ENCODE results near the gene EEIG1. TPM values are rescaled to one million over a fixed set of nuclear protein-coding genes. Genes with fewer than 3 reads are reported as not detected.

Gene EEIG1
- total and polyA plus RNA-seq, 10 of the 15 experiments (the other 5 are each of a cell fraction or from before 2014, with no cell fraction given), result 1.2 to 75.9 (median 9.0) TPM

GRCh38 chr9:127947841-127948710 lies 32.7 kb downstream of the EEIG1 start (continued):
- no peak for TF ChIP-seq ZBTB33 (IDR thresholded peaks at IDR 0.05)
- no peak for TF ChIP-seq POU2F2 (IDR thresholded peaks at IDR 0.05; ENCODE audit: borderline replicate concordance, low read depth, low read length)
- no peak for TF ChIP-seq CREB1 (IDR thresholded peaks at IDR 0.05; ENCODE audit: low read depth)
- TF ChIP-seq SREBF2 (IDR thresholded peaks at IDR 0.05; ENCODE audit: low read length), result no peak
- TF ChIP-seq LARP7 (IDR thresholded peaks at IDR 0.05), result no peak
- no peak for TF ChIP-seq PAX5 (IDR thresholded peaks at IDR 0.05; ENCODE audit: borderline replicate concordance, low read depth, low read length)

- intact Hi-C loops (cut with micrococcal nuclease; ENCODE audit: unreplicated experiment), result no loop called here
- no peak overlapping the region for H3K4me3 ChIP-seq
- H3K9ac ChIP-seq (ENCODE audit: control insufficient read depth, insufficient read depth, low read length), result no peak overlapping the region
- H3K9me3 ChIP-seq (replicated peaks; ENCODE audit: control insufficient read depth, insufficient read depth, low read length), result no peaks in the 10 kb centered on the region
- no peaks in the 10 kb centered on the region for H4K20me1 ChIP-seq (ENCODE audit: control insufficient read depth, insufficient read depth)
- TF ChIP-seq RUNX3 (IDR thresholded peaks at IDR 0.05; ENCODE audit: low read length), result no peak
- TF ChIP-seq RAD51 (IDR thresholded peaks at IDR 0.05), result peak; percentile 88
- TF ChIP-seq BHLHE40 (IDR thresholded peaks at IDR 0.05; ENCODE audit: borderline replicate concordance in 1 of 2, low read depth in 2 of 2, low read length in 1 of 2), result peak in 1 of 2 experiments; percentile 61; a peak in 2 of 4 replicates
- TF ChIP-seq USF1 (IDR thresholded peaks at IDR 0.05; ENCODE audit: borderline replicate concordance, extremely low read length, insufficient read depth, low read depth, low read length), result peak; percentile 46
- no peak for TF ChIP-seq GATAD2B (conservative IDR thresholded peaks at IDR 0.05; ENCODE audit: low read depth)
- no peak for TF ChIP-seq MXI1 (IDR thresholded peaks at IDR 0.05; ENCODE audit: low read depth, low read length)
- peaks cover 7% of the 10 kb centered on the region for H3K4me1 ChIP-seq (ENCODE audit: control insufficient read depth, insufficient read depth, low read length)
- H3K79me2 ChIP-seq (ENCODE audit: control insufficient read depth, insufficient read depth, low read length), result no peaks in the 10 kb centered on the region
- in situ Hi-C loops (cut with MboI), result no loop called here
- H3K4me2 ChIP-seq (ENCODE audit: control insufficient read depth, insufficient read depth), result no peak overlapping the region
- no peaks in the 10 kb centered on the region for H3K27me3 ChIP-seq (replicated peaks in 1 of 2; ENCODE audit: control insufficient read depth in 2 of 2, insufficient read depth in 2 of 2, low read length in 1 of 2)
- FAIRE-seq, result no peak
- ChIA-PET CTCF (interaction anchor here (2.0 to 13.8 kb wide), 2 partner anchors 11 to 86 kb away, joined by 5 to 332 read pairs; no protein-coding TSS in a partner anchor), RAD21 (ENCODE audit: unreplicated experiment) (no interaction called here), POLR2A (no interaction called here), SMC1A (ENCODE audit: uncharacterized antibody, unreplicated experiment) (no interaction called here)
- H2AFZ ChIP-seq (ENCODE audit: control insufficient read depth, low read depth, low read length), result no peak overlapping the region
- no TSS peak for BruUV-seq (replicated peaks)
- no peak overlapping the region for H3K27ac ChIP-seq (ENCODE audit: control insufficient read depth, insufficient read depth)
- no peak for DNase-seq (ENCODE audit: low read depth, low spot score)
- ATAC-seq, result no peak
- WGBS (ENCODE audit: insufficient coverage, insufficient replicate concordance, low lambda C conversion rate, missing lambda C conversion rate), result 33% methylated on average over 3 of the region's 3 CpGs
- H3K36me3 ChIP-seq (ENCODE audit: control insufficient read depth in 2 of 2, insufficient read depth in 2 of 2, low read length in 1 of 2), result peaks cover 0 to 11% of the 10 kb centered on the region in 2 experiments; a peak in 3 of 4 replicates
Measured at GRCh38 chr9:127946728-127947127, 34.1 kb downstream of the EEIG1 start.
